CD4-positive, alpha-beta T cell treated with Interleukin-4 for 4 hours (primary cell): ENCODE measurements around the gene POLL.
A peak's percentile ranks its signal among the peaks of the same experiment; 100 is the strongest.
"Not testable (repeated sequence)": the region's sequence is repeated elsewhere in the genome, so short reads cannot be mapped to it uniquely, and the experiment has no call there.

Experiments used
- DNase-seq: peaks from one replicate; pipeline ENCODE4 v3.0.0-alpha.2; 2020

POLL gene

GRCh38 chr10:101611096-101611905, 23.2 kb upstream of the POLL start:
- no peak for DNase-seq

- no peak for DNase-seq
These were observed 21.4 kb upstream of the POLL start for GRCh38 chr10:101609481-101609880.

GRCh38 chr10:101607124-101607523, 19.1 kb upstream of the POLL start:
- no peak for DNase-seq

- DNase-seq = peak; percentile 21
These were observed 14.8 kb upstream of the POLL start for GRCh38 chr10:101602761-101603398.

GRCh38 chr10:101601541-101601940, 13.5 kb upstream of the POLL start:
- no peak for DNase-seq

GRCh38 chr10:101597091-101597900, 9.2 kb upstream of the POLL start:
- no peak for DNase-seq

- no peak for DNase-seq
These were observed 7.8 kb upstream of the POLL start for GRCh38 chr10:101595591-101596433.

GRCh38 chr10:101593331-101593730, 5.3 kb upstream of the POLL start:
- DNase-seq = not testable (repeated sequence)

GRCh38 chr10:101588879-101589278, 822 bp upstream of the POLL start:
- no peak for DNase-seq

- no peak for DNase-seq
These were observed 2.2 kb downstream of the POLL start for GRCh38 chr10:101585841-101586240.

GRCh38 chr10:101580486-101581399, 7.3 kb downstream of the POLL start:
- DNase-seq = no peak

- DNase-seq = no peak
These were observed 8.6 kb downstream of the POLL start for GRCh38 chr10:101579516-101579870.

- no peak for DNase-seq
These were observed 9.1 kb downstream of the POLL start for GRCh38 chr10:101578803-101579515.

- DNase-seq = no peak
These were observed 9.9 kb downstream of the POLL start for GRCh38 chr10:101578192-101578591.

- DNase-seq = no peak
These were observed 10.8 kb downstream of the POLL start for GRCh38 chr10:101577121-101577871.

GRCh38 chr10:101576211-101576863, 11.7 kb downstream of the POLL start:
- no peak for DNase-seq

GRCh38 chr10:101575580-101576210, 12.4 kb downstream of the POLL start:
- DNase-seq = no peak

- no peak for DNase-seq
These were observed 13.0 kb downstream of the POLL start for GRCh38 chr10:101575091-101575490.
